B cell (primary cell): ENCODE measurements around the gene CSF1R. TPM values are rescaled to one million over a fixed set of nuclear protein-coding genes. Genes with fewer than 3 reads are reported as not detected.

Experiments
- ATAC-seq: fragments of 200-7000 bp; cut with Tn5 transposase; one replicate; pipeline ENCODE4 v1.10.0; 2021; ENCODE audit warnings: low read depth, mild to moderate bottlenecking, moderate number of reproducible peaks, moderate library complexity
- CTCF ChIA-PET: fragments of 350-600 bp; sonication (Branson Sonifier 250); formaldehyde crosslinking; loops from one replicate; lab custom pipeline; 2021; ENCODE audit warnings: antibody characterized with exemption, inconsistent platforms; lab: Charles Lee
- POLR2A ChIA-PET: fragments of 350-600 bp; sonication (Branson Sonifier 250); formaldehyde crosslinking; loops from one replicate; lab custom pipeline; 2021; ENCODE audit warnings: antibody characterized with exemption; lab: Charles Lee
- DNase-seq: peaks from one replicate; pipeline ENCODE4 v3.0.0; 2013
- H2AFZ ChIP-seq: 2 replicates; pipeline ENCODE4 v1.6.1; 2012; ENCODE audit warnings: mild to moderate bottlenecking, low read depth, low read length; ENCODE audit not compliant: insufficient read depth, poor library complexity, severe bottlenecking
- H3K27ac ChIP-seq, 2 donors: 1 replicate in 1 of 2; 2 replicates in 1 of 2; pipeline ENCODE4 v1.5.1; 2012 to 2013; ENCODE audit warnings: low read length in 2 of 2, mild to moderate bottlenecking in 2 of 2, moderate library complexity in 1 of 2
- H3K27me3 ChIP-seq, 4 experiments: fragments of 200-600 bp in 1 of 4; sonication (generic) in 1 of 4; replicated peaks in 1 of 4; 1 replicate in 2 of 4; 2 replicates in 2 of 4; pipeline versions ENCODE4 v1.6.1 to v1.7.0; 2013 to 2016; ENCODE audit warnings: low read length in 3 of 4, mild to moderate bottlenecking in 2 of 4, mixed read lengths in 1 of 4, moderate library complexity in 1 of 4; ENCODE audit not compliant: insufficient read depth in 4 of 4, control insufficient read depth in 3 of 4; ENCODE audit errors: control extremely low read depth in 1 of 4
- H3K36me3 ChIP-seq, 2 experiments: replicated peaks in 1 of 2; 1 replicate in 1 of 2; 2 replicates in 1 of 2; pipeline versions ENCODE4 v1.6.1 to v1.7.1; 2013; ENCODE audit warnings: low read length in 1 of 2; ENCODE audit not compliant: insufficient read depth in 2 of 2, control insufficient read depth in 1 of 2; ENCODE audit errors: control extremely low read depth in 1 of 2, extremely low read depth in 1 of 2
- H3K4me1 ChIP-seq, 2 donors: fragments of 200-600 bp in 1 of 2; sonication (generic) in 1 of 2; 1 replicate in 1 of 2; 2 replicates in 1 of 2; pipeline versions ENCODE4 v1.5.1 to v1.6.1; 2013 to 2017; ENCODE audit warnings: low read length in 2 of 2; ENCODE audit not compliant: control insufficient read depth in 2 of 2, insufficient read depth in 2 of 2
- H3K4me2 ChIP-seq: replicated peaks from 2 replicates; pipeline ENCODE3; 2012; ENCODE audit warnings: mild to moderate bottlenecking, low read depth, low read length; ENCODE audit not compliant: poor library complexity, severe bottlenecking
- H3K4me3 ChIP-seq, 5 experiments: fragments of 200-600 bp in 1 of 5; sonication (generic) in 1 of 5; 1 replicate in 3 of 5; 2 replicates in 2 of 5; pipeline versions ENCODE4 v1.5.1 to v1.7.0; 2011 to 2016; ENCODE audit warnings: low read length in 4 of 5, mild to moderate bottlenecking in 4 of 5, low read depth in 2 of 5, control low read depth in 1 of 5, moderate library complexity in 1 of 5; ENCODE audit not compliant: insufficient read depth in 1 of 5; ENCODE audit errors: control extremely low read depth in 1 of 5, extremely low read depth in 1 of 5
- H3K79me2 ChIP-seq: fragments of 200-600 bp; sonication (generic); one replicate; pipeline ENCODE4 v1.6.0; 2016; ENCODE audit warnings: low read length; ENCODE audit not compliant: control insufficient read depth, insufficient read depth
- H3K9ac ChIP-seq: fragments of 200-600 bp; sonication (generic); 2 replicates; pipeline ENCODE4 v1.6.1; 2017; ENCODE audit warnings: mild to moderate bottlenecking, low read length, moderate library complexity
- H3K9me3 ChIP-seq, 3 donors: one replicate each; pipeline versions ENCODE4 v1.6.1 to v1.7.1; 2013; ENCODE audit warnings: low read length in 2 of 3; ENCODE audit not compliant: control insufficient read depth in 2 of 3, insufficient read depth in 1 of 3; ENCODE audit errors: control extremely low read depth in 1 of 3
- H4K20me1 ChIP-seq: 2 replicates; pipeline ENCODE4 v1.6.0; 2012; ENCODE audit warnings: mild to moderate bottlenecking, low read length; ENCODE audit not compliant: insufficient read depth, control insufficient read depth, poor library complexity, severe bottlenecking
- H3K27ac Mint-ChIP-seq: one replicate; pipeline ENCODE4 v1.8.0; 2021; ENCODE audit warnings: mixed read lengths
- H3K27me3 Mint-ChIP-seq: one replicate; pipeline ENCODE4 v1.8.0; 2021; ENCODE audit warnings: mixed read lengths
- H3K4me1 Mint-ChIP-seq: one replicate; pipeline ENCODE4 v1.8.0; 2021; ENCODE audit warnings: mixed read lengths
- H3K4me3 Mint-ChIP-seq: one replicate; pipeline ENCODE4 v1.8.0; 2021; ENCODE audit warnings: mixed read lengths
- H3K9me3 Mint-ChIP-seq: one replicate; pipeline ENCODE4 v1.8.0; 2022; ENCODE audit warnings: mixed read lengths; ENCODE audit not compliant: insufficient read depth
- EZH2 ChIP-seq: IDR thresholded peaks from 2 replicates; pipeline ENCODE4 v1.6.1; 2012; ENCODE audit warnings: borderline replicate concordance, low read depth, mild to moderate bottlenecking, moderate library complexity, low read length; ENCODE audit not compliant: insufficient read depth, poor library complexity, severe bottlenecking
- WGBS: methylation state at CpG from one replicate; pipeline ENCODE4 v1.1.5; 2013; ENCODE audit warnings: missing lambda C conversion rate; ENCODE audit not compliant: insufficient coverage; 5-methylcytosine and 5-hydroxymethylcytosine counted together
- intact Hi-C: fragments of 100-400 bp; cut with micrococcal nuclease; formaldehyde crosslinking; loops from one replicate; pipeline ENCODE4 v1.10.0; 2022
- polyA plus RNA-seq: library from polyadenylated mRNA; depleted of rRNA; stranded (reverse); fragments of >200 nt; gene quantifications from 2 replicates; pipeline ENCODE4 v1.2.3, GENCODE V29; 2012
- total RNA-seq, 2 donors: library from RNA; stranded (reverse); fragments of 120-200 nt in 1 of 2; gene quantifications; 1 replicate in 1 of 2; 2 replicates in 1 of 2; pipeline versions ENCODE4 v1.2.3 to v1.2.4, GENCODE V29; 2013 to 2022
- TF ChIP-seq, protein P1 (sequence below): fragments of 200-600 bp; IDR thresholded peaks from one replicate; pipeline ENCODE4 v1.8.0; 2022; ENCODE audit warnings: antibody characterized with exemption, mild to moderate bottlenecking

Gene CSF1R
- total and polyA plus RNA-seq, 2 donors (not counting 1 experiment from before 2014, with no cell fraction given): 1.6 to 2.5 TPM

DNA sequence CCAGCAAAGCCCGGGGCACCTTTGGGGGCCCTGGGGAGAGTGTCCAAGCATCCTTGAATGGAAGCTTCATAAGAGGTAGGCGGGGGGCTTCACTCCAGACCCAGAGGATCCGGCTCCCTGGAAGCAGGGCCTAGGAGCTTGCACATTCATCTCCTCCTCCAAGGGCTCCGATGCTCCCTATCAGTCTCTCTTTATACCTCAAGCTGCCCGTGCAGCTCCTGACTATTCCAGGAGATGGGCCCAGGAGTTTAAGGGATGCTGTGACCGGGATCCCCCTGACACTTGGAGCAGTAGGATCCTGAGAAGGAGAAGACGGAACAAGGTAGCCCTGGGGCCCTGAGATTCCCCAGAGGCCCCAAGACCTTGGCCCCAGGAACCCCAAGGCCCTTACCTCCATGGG, 25.9 kb downstream of the CSF1R start:
- Mint-ChIP-seq H3K27me3 (no peaks in the 10 kb centered on the region), H3K27ac (no peak overlapping the region), H3K9me3 (no peaks in the 10 kb centered on the region), H3K4me1 (no peaks in the 10 kb centered on the region), H3K4me3 (no peak overlapping the region)
- Histone ChIP-seq H2AFZ (no peak overlapping the region), H3K9ac (no peak overlapping the region), H3K36me3 (peaks cover 0 to under 1% of the 10 kb centered on the region in 2 experiments), H3K27ac (no peak overlapping the region), H3K9me3 (no peaks in the 10 kb centered on the region), H4K20me1 (no peaks in the 10 kb centered on the region), H3K4me1 (no peaks in the 10 kb centered on the region), H3K27me3 (no peaks in the 10 kb centered on the region), H3K4me3 (no peak overlapping the region), H3K79me2 (no peaks in the 10 kb centered on the region), H3K4me2 (no peak overlapping the region)
- intact Hi-C loops: no loop called here
- ChIA-PET POLR2A (no interaction called here), CTCF (no interaction called here)
- WGBS: 78% methylated on average over 4 of the region's 7 CpGs
- TF ChIP-seq EZH2: no peak
- TF ChIP-seq, protein P1, sequence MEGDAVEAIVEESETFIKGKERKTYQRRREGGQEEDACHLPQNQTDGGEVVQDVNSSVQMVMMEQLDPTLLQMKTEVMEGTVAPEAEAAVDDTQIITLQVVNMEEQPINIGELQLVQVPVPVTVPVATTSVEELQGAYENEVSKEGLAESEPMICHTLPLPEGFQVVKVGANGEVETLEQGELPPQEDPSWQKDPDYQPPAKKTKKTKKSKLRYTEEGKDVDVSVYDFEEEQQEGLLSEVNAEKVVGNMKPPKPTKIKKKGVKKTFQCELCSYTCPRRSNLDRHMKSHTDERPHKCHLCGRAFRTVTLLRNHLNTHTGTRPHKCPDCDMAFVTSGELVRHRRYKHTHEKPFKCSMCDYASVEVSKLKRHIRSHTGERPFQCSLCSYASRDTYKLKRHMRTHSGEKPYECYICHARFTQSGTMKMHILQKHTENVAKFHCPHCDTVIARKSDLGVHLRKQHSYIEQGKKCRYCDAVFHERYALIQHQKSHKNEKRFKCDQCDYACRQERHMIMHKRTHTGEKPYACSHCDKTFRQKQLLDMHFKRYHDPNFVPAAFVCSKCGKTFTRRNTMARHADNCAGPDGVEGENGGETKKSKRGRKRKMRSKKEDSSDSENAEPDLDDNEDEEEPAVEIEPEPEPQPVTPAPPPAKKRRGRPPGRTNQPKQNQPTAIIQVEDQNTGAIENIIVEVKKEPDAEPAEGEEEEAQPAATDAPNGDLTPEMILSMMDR: no peak
- no peak for ATAC-seq
- DNase-seq: no peak

DNA sequence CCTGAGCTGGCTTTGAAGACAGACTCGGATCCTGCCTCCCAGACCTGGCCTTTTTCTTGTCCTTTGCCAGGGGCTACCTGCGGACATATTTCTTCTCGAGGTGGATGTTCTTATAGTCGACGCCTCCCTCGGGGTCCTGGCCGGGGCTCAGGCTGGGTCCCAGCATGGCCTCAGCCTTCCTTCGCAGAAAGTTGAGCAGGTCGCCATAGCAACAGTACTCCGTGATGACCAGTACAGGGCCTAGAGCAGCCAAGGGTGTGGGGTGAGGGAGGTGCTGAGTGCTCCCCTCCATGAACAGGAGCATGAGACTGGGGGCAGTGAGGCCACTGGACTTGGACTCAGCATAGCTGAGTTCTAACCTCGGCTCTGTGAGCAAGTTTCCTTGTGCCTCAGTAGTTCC, 26.7 kb downstream of the CSF1R start:
- Histone ChIP-seq H3K4me2 (no peak overlapping the region), H2AFZ (no peak overlapping the region), H3K4me3 (no peak overlapping the region), H3K9ac (no peak overlapping the region), H3K27me3 (no peaks in the 10 kb centered on the region), H4K20me1 (no peaks in the 10 kb centered on the region), H3K9me3 (no peaks in the 10 kb centered on the region), H3K36me3 (peaks cover 0 to 7% of the 10 kb centered on the region in 2 experiments), H3K27ac (no peak overlapping the region), H3K4me1 (no peaks in the 10 kb centered on the region), H3K79me2 (no peaks in the 10 kb centered on the region)
- WGBS: 97% methylated on average over 11 of the region's 11 CpGs
- DNase-seq (no peak), ATAC-seq (no peak)
- Mint-ChIP-seq H3K27me3 (no peaks in the 10 kb centered on the region), H3K4me1 (no peaks in the 10 kb centered on the region), H3K27ac (no peak overlapping the region), H3K4me3 (no peak overlapping the region), H3K9me3 (no peaks in the 10 kb centered on the region)
- intact Hi-C loops: no loop called here
- ChIA-PET CTCF (no interaction called here), POLR2A (no interaction called here)
- TF ChIP-seq EZH2: no peak
- TF ChIP-seq, protein P1: no peak
